ENCODE results near the gene PLCL2. TPM values are rescaled to one million over a fixed set of nuclear protein-coding genes. Genes with fewer than 3 reads are reported as not detected.

Gene PLCL2
- total RNA-seq, 1 donor from 2014 or later: 72.9 TPM

DNA sequence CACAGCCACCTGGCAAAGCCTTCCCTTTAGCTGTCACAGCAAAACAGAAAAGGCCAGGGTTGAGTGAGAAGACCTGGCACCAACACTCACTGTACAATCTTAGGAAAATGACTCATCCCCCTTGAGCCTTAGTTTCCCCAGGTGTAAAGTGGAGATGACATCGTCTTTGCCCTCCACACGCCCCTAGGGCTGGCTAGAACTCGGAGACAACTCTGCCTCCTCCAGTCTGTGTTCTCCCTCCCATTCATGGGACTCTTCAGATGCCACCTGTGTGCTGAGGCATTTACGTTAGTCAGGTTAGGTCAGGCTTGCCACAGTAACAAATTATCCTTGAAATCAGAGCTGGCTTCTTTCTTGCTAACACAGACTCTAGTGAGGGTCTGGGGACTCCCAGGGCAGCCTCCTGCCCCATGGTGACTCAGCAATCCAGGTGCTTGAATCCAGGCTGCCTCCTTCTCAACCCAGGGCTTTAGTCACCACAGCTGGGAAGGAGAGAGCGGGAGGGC lies 252.6 kb downstream of the PLCL2 start:
- intact Hi-C loops (cut with DNase I): loop anchor here (5.0 kb wide), 1 partner anchor 250 kb away; no protein-coding TSS in a partner anchor

DNA sequence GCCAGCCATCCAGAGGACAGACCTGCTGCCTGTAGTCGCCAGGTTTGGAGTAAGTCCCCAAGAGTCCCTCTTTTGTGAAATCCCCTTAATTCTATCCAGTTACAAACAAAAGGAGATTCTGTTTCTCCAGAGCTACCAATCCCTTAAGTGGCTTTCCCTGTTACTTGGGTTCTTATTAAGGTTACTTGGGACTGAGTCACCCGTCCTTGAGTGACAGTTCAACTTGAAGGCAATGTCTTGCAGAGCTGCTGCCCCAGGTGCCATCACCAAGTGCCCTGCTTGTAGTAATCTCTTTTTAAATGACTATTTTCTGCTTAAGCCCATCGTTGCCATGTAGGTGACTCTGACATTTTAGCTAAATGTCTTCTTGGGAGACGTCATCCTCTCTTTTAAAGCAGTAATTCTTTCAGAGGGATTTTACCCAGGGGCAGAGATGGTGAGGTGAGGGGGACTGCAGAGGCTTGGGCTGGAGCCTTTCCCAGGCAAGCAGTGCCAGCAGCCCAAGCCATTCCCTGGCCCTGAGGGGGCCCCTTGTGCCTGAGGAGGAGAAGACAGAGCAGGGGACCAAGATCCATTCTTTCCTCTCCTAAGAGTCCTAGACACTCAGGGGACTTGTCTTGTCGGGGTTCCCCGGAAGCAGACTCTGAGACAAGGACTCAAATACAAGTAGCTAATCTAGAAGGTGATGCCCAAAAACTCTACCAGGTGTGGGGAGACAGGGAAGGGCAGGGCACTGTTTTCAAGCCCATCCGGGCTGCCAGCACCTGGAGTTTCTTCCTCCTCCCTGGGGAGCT lies 253.7 kb downstream of the PLCL2 start:
- intact Hi-C loops (cut with DNase I): loop anchor here (5.0 kb wide), 1 partner anchor 251 kb away; no protein-coding TSS in a partner anchor
- ATAC-seq (no peak), DNase-seq (ENCODE audit: missing footprints) (no peak)

More for the DNA sequence above, 252.6 kb downstream of the PLCL2 start:
- DNase-seq (ENCODE audit: missing footprints) (no peak), ATAC-seq (no peak)

All from Right ventricle myocardium inferior (tissue), 1 donor.